Epithelial cell of proximal tubule (primary cell): ENCODE results near the gene CPHXL. TPM values are rescaled to one million over a fixed set of nuclear protein-coding genes. Genes with fewer than 3 reads are reported as not detected.

ENCODE experiments used
- DNase-seq: peaks from one replicate; pipeline ENCODE4 v3.0.0-alpha.2; 2011; ENCODE audit warnings: low read depth
- H3K4me3 ChIP-seq: 2 replicates; pipeline ENCODE4 v1.5.1; 2011; ENCODE audit warnings: low read depth, mild to moderate bottlenecking, low read length
- total RNA-seq: library from RNA; depleted of rRNA; stranded (reverse); fragments of >200 nt; gene quantifications from 2 replicates; pipeline ENCODE4 v1.2.3, GENCODE V29; 2015
- TF ChIP-seq, protein P1 (sequence below): conservative IDR thresholded peaks from 2 replicates; pipeline ENCODE4 v1.5.1; 2012; ENCODE audit warnings: low read depth, mild to moderate bottlenecking, low read length

Gene CPHXL
- total RNA-seq, 1 donor from 2014 or later = not detected

DNA sequence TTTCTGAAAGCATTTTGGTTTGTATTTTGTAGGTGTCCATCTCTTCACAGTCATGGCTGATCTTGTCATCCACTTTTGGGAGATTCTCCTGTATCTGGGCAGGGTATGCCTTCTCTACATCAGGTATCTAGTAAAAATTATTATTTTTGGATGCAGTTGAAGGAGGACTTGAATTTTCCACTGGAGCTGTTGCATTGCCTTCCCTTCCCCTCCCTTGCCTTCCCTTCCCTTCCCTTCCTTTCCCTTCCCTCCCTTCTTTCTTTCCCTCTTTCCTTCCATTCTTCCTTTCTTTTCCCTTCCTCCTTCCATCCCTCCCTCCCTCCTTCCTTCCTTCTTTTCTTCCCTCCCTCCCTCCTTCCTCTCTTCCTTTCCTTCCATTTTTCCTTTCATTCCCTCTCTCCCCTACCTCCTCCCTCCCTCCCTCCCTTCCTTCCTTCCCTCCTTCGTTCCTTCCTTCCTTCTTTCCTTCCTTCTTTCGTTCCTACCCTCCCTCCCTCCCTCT is 33.8 kb upstream of the CPHXL start:
- no peak overlapping the region for H3K4me3 ChIP-seq
- DNase-seq = no peak
- TF ChIP-seq, protein P1, sequence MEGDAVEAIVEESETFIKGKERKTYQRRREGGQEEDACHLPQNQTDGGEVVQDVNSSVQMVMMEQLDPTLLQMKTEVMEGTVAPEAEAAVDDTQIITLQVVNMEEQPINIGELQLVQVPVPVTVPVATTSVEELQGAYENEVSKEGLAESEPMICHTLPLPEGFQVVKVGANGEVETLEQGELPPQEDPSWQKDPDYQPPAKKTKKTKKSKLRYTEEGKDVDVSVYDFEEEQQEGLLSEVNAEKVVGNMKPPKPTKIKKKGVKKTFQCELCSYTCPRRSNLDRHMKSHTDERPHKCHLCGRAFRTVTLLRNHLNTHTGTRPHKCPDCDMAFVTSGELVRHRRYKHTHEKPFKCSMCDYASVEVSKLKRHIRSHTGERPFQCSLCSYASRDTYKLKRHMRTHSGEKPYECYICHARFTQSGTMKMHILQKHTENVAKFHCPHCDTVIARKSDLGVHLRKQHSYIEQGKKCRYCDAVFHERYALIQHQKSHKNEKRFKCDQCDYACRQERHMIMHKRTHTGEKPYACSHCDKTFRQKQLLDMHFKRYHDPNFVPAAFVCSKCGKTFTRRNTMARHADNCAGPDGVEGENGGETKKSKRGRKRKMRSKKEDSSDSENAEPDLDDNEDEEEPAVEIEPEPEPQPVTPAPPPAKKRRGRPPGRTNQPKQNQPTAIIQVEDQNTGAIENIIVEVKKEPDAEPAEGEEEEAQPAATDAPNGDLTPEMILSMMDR = no peak

- TF ChIP-seq, protein P1 = no peak
- no peak for DNase-seq
Observed at GRCh38 chr16:75758215-75758614, 31.9 kb upstream of the CPHXL start.

DNA sequence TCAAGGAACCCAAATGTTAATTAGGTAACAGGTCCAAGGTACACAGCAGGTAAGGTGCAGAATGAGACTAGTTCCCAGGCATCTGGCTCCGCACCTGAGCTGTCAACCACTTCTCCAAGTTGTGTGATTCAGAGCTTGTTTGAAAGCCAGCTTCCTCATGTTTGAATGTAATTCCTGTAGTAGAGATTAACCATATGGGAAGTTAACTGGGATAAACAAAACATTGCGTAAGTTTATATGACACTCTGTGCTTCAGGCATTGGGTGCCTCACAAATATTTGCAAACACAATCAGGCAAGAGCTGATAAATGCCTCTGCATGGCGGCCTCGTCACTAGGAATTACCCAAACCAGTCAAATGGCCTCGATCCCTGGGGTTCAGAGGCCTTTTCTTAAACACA is 27.9 kb upstream of the CPHXL start:
- DNase-seq = no peak
- TF ChIP-seq, protein P1 = no peak
- no peak overlapping the region for H3K4me3 ChIP-seq

More at GRCh38 chr16:75758215-75758614, 31.9 kb upstream of the CPHXL start:
- no peak overlapping the region for H3K4me3 ChIP-seq

DNA sequence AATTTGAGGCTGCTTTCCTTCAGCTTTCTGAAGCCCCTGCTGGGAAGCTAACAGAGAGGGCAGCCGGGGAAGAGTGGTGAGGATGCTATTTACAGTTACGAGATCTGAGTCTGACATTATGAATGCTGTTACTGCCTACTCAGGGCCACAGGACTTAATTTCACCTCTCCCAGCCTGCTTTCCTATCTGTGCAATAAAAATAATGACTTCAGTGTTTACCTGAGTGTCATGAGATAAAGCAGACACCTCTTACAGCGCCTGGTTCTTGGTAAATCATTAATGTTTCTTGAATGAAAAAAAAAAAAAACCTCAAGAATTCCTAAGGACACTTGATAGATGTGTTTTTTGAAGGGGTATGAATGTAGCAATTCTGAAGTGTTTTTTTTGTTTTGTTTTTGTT is 24.2 kb upstream of the CPHXL start:
- TF ChIP-seq, protein P1 = no peak
- no peak for DNase-seq

DNA sequence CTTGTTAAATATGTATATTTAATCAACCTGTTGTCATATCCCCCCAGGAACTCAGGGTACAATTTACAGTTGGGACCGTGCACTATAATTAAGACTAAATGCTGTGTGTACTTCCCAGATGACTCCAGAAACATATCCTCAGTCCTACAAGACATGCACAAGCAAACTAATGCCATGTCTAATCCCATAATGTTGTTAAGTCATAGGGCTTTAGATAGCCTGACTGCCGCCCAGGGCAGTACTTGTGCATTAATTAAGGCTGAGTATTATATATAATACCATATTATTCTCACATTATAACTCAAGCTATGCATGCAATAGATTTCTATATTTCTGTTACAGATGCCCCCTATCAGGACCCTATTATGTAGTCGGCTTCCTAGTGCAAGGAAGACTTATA is 20.1 kb upstream of the CPHXL start:
- H3K4me3 ChIP-seq = no peak overlapping the region
- TF ChIP-seq, protein P1 = no peak
- no peak for DNase-seq

More for the DNA sequence above, 24.2 kb upstream of the CPHXL start:
- H3K4me3 ChIP-seq = no peak overlapping the region

- TF ChIP-seq, protein P1 = no peak
- H3K4me3 ChIP-seq = no peak overlapping the region
- DNase-seq = no peak
Observed at GRCh38 chr16:75745823-75746222, 19.5 kb upstream of the CPHXL start.

GRCh38 chr16:75745242-75745641 is 19.0 kb upstream of the CPHXL start:
- no peak for DNase-seq
- no peak overlapping the region for H3K4me3 ChIP-seq
- TF ChIP-seq, protein P1 = no peak
